Caco-2 (cell line): Measurements from ENCODE around the gene PAX5. TPM values are rescaled to one million over a fixed set of nuclear protein-coding genes. Genes with fewer than 3 reads are reported as not detected.

Experiments used
- BruUV-seq: library from RNA; stranded (reverse); fragments of 400-500 nt; replicated peaks from 2 replicates; lab custom pipeline; 2021; lab: Mats Ljungman, UMichigan
- CTCF ChIA-PET: fragments of 300-600 bp; sonication (Branson Sonifier 250); formaldehyde crosslinking; loops from one replicate; lab custom pipeline; 2022; ENCODE audit warnings: antibody characterized with exemption; lab: Charles Lee
- POLR2A ChIA-PET: fragments of 300-600 bp; sonication (Branson Sonifier 250); formaldehyde crosslinking; loops from one replicate; lab custom pipeline; 2022; ENCODE audit warnings: antibody characterized with exemption; lab: Charles Lee
- DNase-seq, 2 experiments: peaks; one replicate each; pipeline versions ENCODE4 v3.0.0 to v3.0.0-alpha.2; 2020 to 2022
- H3K27me3 ChIP-seq: replicated peaks from 2 replicates; pipeline ENCODE4 v1.6.0; 2011; ENCODE audit warnings: low read length; ENCODE audit not compliant: control insufficient read depth, insufficient read depth
- H3K36me3 ChIP-seq: 2 replicates; pipeline ENCODE4 v1.5.1; 2011; ENCODE audit warnings: low read length; ENCODE audit not compliant: control insufficient read depth, insufficient read depth
- H3K4me1 ChIP-seq: fragments of 250-450 bp; sonication (Bioruptor Pico); 2 replicates; pipeline ENCODE4 v1.5.1; 2020; ENCODE audit warnings: mild to moderate bottlenecking
- H3K4me3 ChIP-seq: 2 replicates; pipeline ENCODE4 v1.5.1; 2011; ENCODE audit warnings: low read depth, mild to moderate bottlenecking, control low read depth, low read length
- H3K9me3 ChIP-seq: fragments of 250-450 bp; sonication (Bioruptor Pico); 2 replicates; pipeline ENCODE4 v1.5.1; 2020; ENCODE audit warnings: mild to moderate bottlenecking, moderate library complexity
- H3K27ac Mint-ChIP-seq: one replicate; pipeline ENCODE4 v1.8.0; 2022; ENCODE audit warnings: mixed read lengths; ENCODE audit not compliant: unreplicated experiment
- H3K27me3 Mint-ChIP-seq: one replicate; pipeline ENCODE4 v1.8.0; 2022; ENCODE audit warnings: mixed read lengths; ENCODE audit not compliant: insufficient read depth, unreplicated experiment
- H3K36me3 Mint-ChIP-seq: one replicate; pipeline ENCODE4 v1.8.0; 2022; ENCODE audit warnings: mild to moderate bottlenecking, mixed read lengths; ENCODE audit not compliant: insufficient read depth, unreplicated experiment
- H3K4me1 Mint-ChIP-seq: one replicate; pipeline ENCODE4 v1.8.0; 2022; ENCODE audit warnings: low read depth, mixed read lengths; ENCODE audit not compliant: unreplicated experiment
- H3K4me3 Mint-ChIP-seq: one replicate; pipeline ENCODE4 v1.8.0; 2022; ENCODE audit warnings: mild to moderate bottlenecking, moderate library complexity, mixed read lengths; ENCODE audit not compliant: unreplicated experiment
- H3K9me3 Mint-ChIP-seq: one replicate; pipeline ENCODE4 v1.8.0; 2022; ENCODE audit warnings: mixed read lengths; ENCODE audit not compliant: unreplicated experiment
- intact Hi-C: fragments of 100-400 bp; cut with micrococcal nuclease; formaldehyde crosslinking; loops from one replicate; pipeline ENCODE4 v1.10.0; 2022; ENCODE audit not compliant: unreplicated experiment
- total RNA-seq: library from RNA; stranded (reverse); gene quantifications from 2 replicates; pipeline ENCODE4 v1.2.3, GENCODE V29; 2022
- TF ChIP-seq, protein P1 (sequence below), 2 experiments: fragments of 200-600 bp in 1 of 2; IDR thresholded peaks; 1 replicate in 1 of 2; 2 replicates in 1 of 2; pipeline versions ENCODE4 v1.5.1 to v1.8.0; 2011 to 2022; ENCODE audit warnings: antibody characterized with exemption in 1 of 2, control low read depth in 1 of 2, inconsistent platforms in 1 of 2, low read depth in 1 of 2, low read length in 1 of 2, mild to moderate bottlenecking in 1 of 2, moderate library complexity in 1 of 2; ENCODE audit not compliant: insufficient read depth in 1 of 2, severe bottlenecking in 1 of 2, unreplicated experiment in 1 of 2

PAX5 gene
- total RNA-seq, 1 experiment from 2014 or later = not detected

DNA sequence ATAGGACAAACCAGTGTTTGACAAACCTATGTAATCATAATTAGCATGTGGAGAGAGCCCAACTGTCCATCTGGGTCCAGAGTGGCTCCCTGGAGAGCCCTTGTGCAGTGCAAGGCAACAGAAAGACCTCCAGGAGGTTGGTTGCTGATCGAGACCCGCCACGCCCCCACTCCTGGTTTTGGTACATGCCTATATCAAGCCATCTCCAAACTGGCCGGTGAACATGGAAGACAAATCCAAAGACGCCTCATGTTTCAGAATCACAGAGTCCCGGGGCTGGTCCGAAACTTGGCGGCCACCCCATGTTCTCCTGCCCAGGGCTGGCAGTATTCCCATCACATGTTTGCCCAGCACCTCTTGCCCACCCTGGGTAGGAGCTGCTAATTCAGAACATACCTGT is 140.2 kb downstream of the PAX5 start:
- TF ChIP-seq, protein P1, sequence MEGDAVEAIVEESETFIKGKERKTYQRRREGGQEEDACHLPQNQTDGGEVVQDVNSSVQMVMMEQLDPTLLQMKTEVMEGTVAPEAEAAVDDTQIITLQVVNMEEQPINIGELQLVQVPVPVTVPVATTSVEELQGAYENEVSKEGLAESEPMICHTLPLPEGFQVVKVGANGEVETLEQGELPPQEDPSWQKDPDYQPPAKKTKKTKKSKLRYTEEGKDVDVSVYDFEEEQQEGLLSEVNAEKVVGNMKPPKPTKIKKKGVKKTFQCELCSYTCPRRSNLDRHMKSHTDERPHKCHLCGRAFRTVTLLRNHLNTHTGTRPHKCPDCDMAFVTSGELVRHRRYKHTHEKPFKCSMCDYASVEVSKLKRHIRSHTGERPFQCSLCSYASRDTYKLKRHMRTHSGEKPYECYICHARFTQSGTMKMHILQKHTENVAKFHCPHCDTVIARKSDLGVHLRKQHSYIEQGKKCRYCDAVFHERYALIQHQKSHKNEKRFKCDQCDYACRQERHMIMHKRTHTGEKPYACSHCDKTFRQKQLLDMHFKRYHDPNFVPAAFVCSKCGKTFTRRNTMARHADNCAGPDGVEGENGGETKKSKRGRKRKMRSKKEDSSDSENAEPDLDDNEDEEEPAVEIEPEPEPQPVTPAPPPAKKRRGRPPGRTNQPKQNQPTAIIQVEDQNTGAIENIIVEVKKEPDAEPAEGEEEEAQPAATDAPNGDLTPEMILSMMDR (IDR thresholded peaks at IDR 0.05; ENCODE audit: insufficient read depth in 1 of 2, low read depth in 1 of 2, low read length in 1 of 2, severe bottlenecking in 1 of 2, unreplicated experiment in 1 of 2) = no peak
- Histone ChIP-seq H3K4me1 (peaks cover 12% of the 10 kb centered on the region), H3K27me3 (no peaks in the 10 kb centered on the region), H3K4me3 (no peak overlapping the region), H3K36me3 (no peaks in the 10 kb centered on the region), H3K9me3 (no peaks in the 10 kb centered on the region)
- BruUV-seq = no TSS peak
- intact Hi-C loops = no loop called here
- CTCF ChIA-PET = no interaction called here
- Mint-ChIP-seq H3K4me3 (no peak overlapping the region), H3K27me3 (no peaks in the 10 kb centered on the region), H3K9me3 (no peaks in the 10 kb centered on the region), H3K27ac (no peak overlapping the region), H3K36me3 (peaks cover 4% of the 10 kb centered on the region), H3K4me1 (peaks cover 7% of the 10 kb centered on the region)
- no peak for DNase-seq
- POLR2A ChIA-PET = no interaction called here

DNA sequence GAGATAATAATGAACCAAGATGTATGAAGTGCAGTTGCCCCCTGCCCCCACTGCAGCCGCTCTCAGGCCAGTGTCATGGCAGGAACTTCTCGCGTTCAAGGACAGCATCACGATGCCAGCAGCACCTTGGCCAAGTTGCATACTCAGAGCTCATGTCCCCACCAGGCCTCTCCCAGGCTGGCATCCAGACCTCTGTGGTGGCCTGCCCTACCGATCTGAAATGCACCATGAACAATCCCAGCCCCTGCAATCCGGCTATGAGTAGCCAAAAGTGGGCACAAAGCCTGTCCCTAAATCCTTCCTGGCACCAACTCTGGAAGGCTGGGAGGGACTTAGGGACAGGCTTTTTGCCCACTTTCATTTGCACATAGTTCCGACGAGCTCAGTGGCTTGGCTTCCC is 140.9 kb downstream of the PAX5 start:
- POLR2A ChIA-PET = no interaction called here
- Histone ChIP-seq H3K4me1 (peaks cover 12% of the 10 kb centered on the region), H3K4me3 (no peak overlapping the region), H3K9me3 (no peaks in the 10 kb centered on the region), H3K27me3 (no peaks in the 10 kb centered on the region), H3K36me3 (no peaks in the 10 kb centered on the region)
- no peaks in the 10 kb centered on the region for H3K27me3 Mint-ChIP-seq
- TF ChIP-seq, protein P1 (IDR thresholded peaks at IDR 0.05; ENCODE audit: insufficient read depth in 1 of 2, low read depth in 1 of 2, low read length in 1 of 2, severe bottlenecking in 1 of 2, unreplicated experiment in 1 of 2) = no peak
- no TSS peak for BruUV-seq
- H3K4me1 Mint-ChIP-seq = peaks cover 7% of the 10 kb centered on the region
- CTCF ChIA-PET = no interaction called here
- H3K4me3 Mint-ChIP-seq = no peak overlapping the region
- intact Hi-C loops = no loop called here
- no peaks in the 10 kb centered on the region for H3K36me3 Mint-ChIP-seq
- no peak overlapping the region for H3K27ac Mint-ChIP-seq
- no peaks in the 10 kb centered on the region for H3K9me3 Mint-ChIP-seq
- peak in 1 of 2 experiments; percentile 2 for DNase-seq

DNA sequence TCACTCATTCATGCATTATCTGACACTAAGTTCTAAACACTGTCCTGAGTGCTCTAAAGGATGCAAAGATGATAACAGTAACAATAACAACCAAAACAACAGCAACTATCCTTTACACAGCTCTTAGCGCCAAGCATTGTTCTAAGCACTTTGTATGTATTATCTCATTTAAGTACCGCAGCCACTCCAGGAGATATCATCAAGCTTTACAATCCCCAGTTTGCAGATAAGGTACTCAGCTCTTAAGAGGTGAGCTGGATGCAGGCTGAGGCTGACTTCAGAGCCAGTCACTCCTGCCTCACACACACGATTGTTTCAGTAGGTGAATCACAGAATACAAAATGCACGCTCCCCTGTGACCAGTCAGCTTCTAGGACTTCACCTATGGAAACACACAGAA is 141.8 kb downstream of the PAX5 start:
- Mint-ChIP-seq H3K36me3 (no peaks in the 10 kb centered on the region), H3K4me1 (peaks cover 7% of the 10 kb centered on the region), H3K4me3 (no peak overlapping the region), H3K27ac (no peak overlapping the region), H3K9me3 (no peaks in the 10 kb centered on the region), H3K27me3 (peaks cover 2% of the 10 kb centered on the region)
- CTCF ChIA-PET = interaction anchor here (1.8 kb wide), 1 partner anchor 19 kb away, joined by 5 read pairs; no protein-coding TSS in a partner anchor
- H3K4me3 ChIP-seq = no peak overlapping the region
- H3K27me3 ChIP-seq = no peaks in the 10 kb centered on the region
- intact Hi-C loops = no loop called here
- DNase-seq = peak in 1 of 2 experiments; percentile 12
- POLR2A ChIA-PET = no interaction called here
- no peaks in the 10 kb centered on the region for H3K9me3 ChIP-seq
- H3K4me1 ChIP-seq = peaks cover 12% of the 10 kb centered on the region
- no peaks in the 10 kb centered on the region for H3K36me3 ChIP-seq
- TF ChIP-seq, protein P1 (IDR thresholded peaks at IDR 0.05; ENCODE audit: insufficient read depth in 1 of 2, low read depth in 1 of 2, low read length in 1 of 2, severe bottlenecking in 1 of 2, unreplicated experiment in 1 of 2) = no peak
- no TSS peak for BruUV-seq
